K562 treated with DMSO at 1 percent for 48 hours (cell line): ENCODE measurements around the gene NDC80. TPM values are rescaled to one million over a fixed set of nuclear protein-coding genes. Genes with fewer than 3 reads are reported as not detected.

ENCODE experiments used
- total RNA-seq: library from RNA; unstranded; fragments of 300-600 nt; gene quantifications from 2 replicates; pipeline ENCODE4 v1.2.3, GENCODE V29; 2022; ENCODE audit warnings: low replicate concordance; ENCODE audit errors: extremely low read depth

The NDC80 gene
- not detected in 2 replicates for total RNA-seq

DNA sequence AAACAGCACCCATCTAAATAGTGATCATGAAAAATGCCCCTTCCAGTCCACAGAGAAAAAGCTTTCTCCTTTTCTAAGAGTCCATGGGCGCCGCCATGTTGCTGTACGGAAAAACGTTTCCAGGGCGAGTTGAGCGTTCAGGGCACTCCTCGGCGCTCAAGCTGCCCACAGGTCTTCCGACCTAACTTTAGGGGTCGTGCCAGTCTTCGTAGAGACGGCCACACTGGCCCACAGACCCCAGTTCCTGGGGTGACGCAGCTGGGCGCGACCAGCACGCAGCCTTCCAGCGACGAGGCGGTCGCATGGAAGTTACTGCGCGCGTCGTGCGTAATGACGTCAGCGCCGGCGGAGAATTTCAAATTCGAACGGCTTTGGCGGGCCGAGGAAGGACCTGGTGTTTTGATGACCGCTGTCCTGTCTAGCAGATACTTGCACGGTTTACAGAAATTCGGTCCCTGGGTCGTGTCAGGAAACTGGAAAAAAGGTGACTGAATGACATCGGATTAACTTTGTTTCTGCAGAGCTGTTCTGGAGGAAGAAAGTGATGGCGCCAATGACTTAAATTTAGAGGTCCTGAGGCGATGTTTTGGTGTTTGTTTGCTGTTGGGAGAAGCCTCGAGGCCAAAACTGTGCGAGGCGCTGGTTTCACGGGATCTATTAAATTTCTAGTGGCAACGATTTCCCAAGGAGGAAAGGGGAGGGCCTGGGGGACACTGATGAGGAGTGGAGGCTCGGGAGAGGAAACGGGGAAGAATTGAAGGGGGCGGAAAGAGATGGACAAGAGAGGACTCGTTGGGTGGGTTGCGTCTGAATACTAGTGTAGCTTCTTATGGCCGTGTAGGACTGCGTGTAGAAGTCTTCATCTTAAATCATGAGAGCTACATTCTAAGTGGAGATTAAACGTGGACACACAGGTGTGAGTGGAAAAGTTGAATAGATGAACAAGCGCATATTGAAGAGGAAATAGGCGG is at the start of gene NDC80, which contains the start of gene METTL4:
TSS of gene NDC80 (plus strand) at position 358 of the 971 bp plus-strand sequence. CDS start 1,429 bp downstream, outside the sequence.
TSS of gene METTL4 (minus strand) at position 306 of the 971 bp plus-strand sequence. CDS start 4,289 bp downstream, outside the sequence.

DNA sequence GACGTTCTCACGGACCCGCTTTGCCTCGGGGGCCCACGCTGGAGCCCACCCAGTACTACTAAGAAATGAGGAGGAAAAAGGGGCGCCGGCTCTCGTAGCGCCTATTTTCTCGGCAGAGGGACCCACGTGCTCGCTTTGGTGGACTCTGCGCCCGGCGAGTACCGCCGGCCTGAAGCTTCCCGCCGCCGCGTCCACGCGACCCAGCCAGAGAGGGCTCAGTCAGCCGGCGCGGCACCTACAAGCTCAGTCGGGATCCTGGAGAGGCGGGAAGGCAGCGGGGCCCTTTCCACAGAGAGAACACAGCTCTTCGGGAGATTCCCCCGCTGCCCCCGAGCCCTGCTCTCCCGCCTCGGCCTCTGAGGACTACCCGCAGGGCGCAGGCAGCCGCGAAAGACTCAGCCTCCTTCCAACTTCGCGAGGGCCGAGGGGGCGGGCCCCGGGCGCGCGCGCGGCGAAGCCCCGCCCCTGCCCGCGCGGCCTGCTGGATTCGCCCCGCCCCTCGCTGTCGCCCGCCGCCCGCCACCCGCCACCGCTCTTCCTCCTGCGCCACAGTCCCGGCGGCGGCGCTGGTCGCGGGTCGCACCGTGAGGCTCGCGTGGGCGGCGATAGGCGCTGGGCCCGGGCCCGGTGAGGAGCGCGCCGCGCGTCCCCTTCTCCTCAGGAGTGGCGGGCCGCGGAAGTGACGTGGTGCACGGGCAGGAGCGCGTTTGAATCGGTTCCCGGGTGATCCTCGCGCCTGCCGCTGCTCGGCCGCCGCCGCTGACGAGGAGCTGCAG is 84.0 kb downstream of the NDC80 start, which contains the start of gene SMCHD1:
TSS of gene SMCHD1 (plus strand) at position 549 of the 776 bp plus-strand sequence. CDS start 350 bp downstream, outside the sequence.

Other genes starting within 250 kb of the NDC80 start
- gene METTL4, start 52 bp upstream of the NDC80 start, total RNA-seq, result not detected in 2 replicates
- gene SMCHD1, start 84.2 kb downstream of the NDC80 start, total RNA-seq, result not detected in 2 replicates